Natural killer cell (primary cell): ENCODE data around the gene SYT13. TPM values are rescaled to one million over a fixed set of nuclear protein-coding genes. Genes with fewer than 3 reads are reported as not detected.

Experiments used
- ATAC-seq, 3 donors: fragments of 150-1000 bp in 2 of 3; fragments of 200-7000 bp in 1 of 3; cut with Tn5 transposase; 1 replicate in 1 of 3; 2 replicates in 2 of 3; pipeline ENCODE4 v1.10.0; 2021; ENCODE audit warnings: mild to moderate bottlenecking in 2 of 3, moderate library complexity in 2 of 3
- DNase-seq, 2 donors: peaks; one replicate each; pipeline versions ENCODE4 v3.0.0 to v3.0.0-alpha.2; 2013 to 2021; ENCODE audit warnings: mixed read lengths in 1 of 2
- H3K27ac ChIP-seq: one replicate; pipeline ENCODE4 v1.5.1; 2013; ENCODE audit warnings: mild to moderate bottlenecking, low read length
- H3K27me3 ChIP-seq: one replicate; pipeline ENCODE4 v1.6.1; 2013; ENCODE audit warnings: low read length; ENCODE audit not compliant: control insufficient read depth, insufficient read depth
- H3K36me3 ChIP-seq: one replicate; pipeline ENCODE4 v1.6.1; 2013; ENCODE audit warnings: low read length; ENCODE audit not compliant: control insufficient read depth, insufficient read depth
- H3K4me1 ChIP-seq: one replicate; pipeline ENCODE4 v1.6.1; 2013; ENCODE audit warnings: low read length; ENCODE audit not compliant: control insufficient read depth, insufficient read depth
- H3K4me3 ChIP-seq: one replicate; pipeline ENCODE4 v1.5.1; 2013; ENCODE audit warnings: low read length
- H3K9me3 ChIP-seq: one replicate; pipeline ENCODE4 v1.6.1; 2013; ENCODE audit warnings: low read length; ENCODE audit not compliant: control insufficient read depth, insufficient read depth
- H3K27ac Mint-ChIP-seq, 2 donors: one replicate each; pipeline ENCODE4 v1.8.0; 2022; ENCODE audit warnings: mild to moderate bottlenecking in 2 of 2, mixed read lengths in 2 of 2, moderate library complexity in 1 of 2
- H3K27me3 Mint-ChIP-seq, 2 donors: one replicate each; pipeline ENCODE4 v1.8.0; 2022; ENCODE audit warnings: low read depth in 2 of 2, mixed read lengths in 2 of 2
- H3K36me3 Mint-ChIP-seq: one replicate; pipeline ENCODE4 v1.8.0; 2022; ENCODE audit warnings: mixed read lengths
- H3K4me1 Mint-ChIP-seq, 2 donors: one replicate each; pipeline ENCODE4 v1.8.0; 2022; ENCODE audit warnings: mixed read lengths in 2 of 2
- H3K4me3 Mint-ChIP-seq: one replicate; pipeline ENCODE4 v1.8.0; 2022; ENCODE audit warnings: mild to moderate bottlenecking, moderate library complexity, mixed read lengths
- H3K9me3 Mint-ChIP-seq, 2 donors: one replicate each; pipeline ENCODE4 v1.8.0; 2022; ENCODE audit warnings: mixed read lengths in 2 of 2
- WGBS: methylation state at CpG from one replicate; pipeline ENCODE4 v1.1.7; 2013; ENCODE audit warnings: missing lambda C conversion rate; ENCODE audit not compliant: insufficient coverage; 5-methylcytosine and 5-hydroxymethylcytosine counted together
- intact Hi-C: fragments of 100-400 bp; cut with micrococcal nuclease; formaldehyde crosslinking; loops from one replicate; pipeline ENCODE4 v1.14.2; 2022
- total RNA-seq, 4 donors: library from RNA; stranded (reverse); fragments of 120-200 nt in 1 of 4; gene quantifications; one replicate each; pipeline versions ENCODE4 v1.2.3 to v1.2.4, GENCODE V29; 2013 to 2022
- TF ChIP-seq, protein P1 (sequence below): fragments of 200-600 bp; IDR thresholded peaks from one replicate; pipeline ENCODE4 v1.8.0; 2022; ENCODE audit warnings: antibody characterized with exemption

The SYT13 gene
- total RNA-seq, 3 donors from 2014 or later (not counting 1 experiment from before 2014, with no cell fraction given) = not detected

DNA sequence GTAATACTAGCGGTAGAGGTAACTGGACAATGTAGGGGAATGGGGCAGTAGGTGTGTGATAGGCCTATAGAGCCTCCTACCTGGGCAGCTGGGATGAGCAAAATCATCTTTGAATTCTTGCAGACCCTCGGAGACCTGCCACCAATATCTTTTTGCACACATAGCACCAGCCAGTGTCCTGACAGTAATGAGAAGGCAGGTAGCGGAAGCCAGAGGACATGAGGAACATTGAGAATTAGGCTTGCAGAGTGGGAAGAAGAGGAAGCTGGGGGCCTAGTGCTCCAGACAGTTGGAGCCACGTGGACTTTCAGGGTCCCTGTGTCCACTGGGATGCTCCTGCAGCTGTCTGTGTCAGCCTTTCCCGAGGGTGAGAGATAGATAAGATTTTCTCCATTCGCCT is 17.2 kb upstream of the SYT13 start:
- H3K4me3 Mint-ChIP-seq = no peak overlapping the region
- no peak overlapping the region for H3K4me3 ChIP-seq
- peaks cover 3 to 5% of the 10 kb centered on the region in 2 donors for H3K27me3 Mint-ChIP-seq
- no peaks in the 10 kb centered on the region for H3K36me3 Mint-ChIP-seq
- no peaks in the 10 kb centered on the region for H3K36me3 ChIP-seq
- H3K4me1 Mint-ChIP-seq = peaks cover 0 to 9% of the 10 kb centered on the region in 2 donors
- intact Hi-C loops = no loop called here
- ATAC-seq (no peak), DNase-seq (no peak)
- no peaks in the 10 kb centered on the region for H3K9me3 Mint-ChIP-seq
- H3K9me3 ChIP-seq = no peaks in the 10 kb centered on the region
- H3K27ac ChIP-seq = no peak overlapping the region
- H3K4me1 ChIP-seq = no peaks in the 10 kb centered on the region
- WGBS = 88% methylated on average over 6 of the region's 6 CpGs
- no peaks in the 10 kb centered on the region for H3K27me3 ChIP-seq
- H3K27ac Mint-ChIP-seq = no peak overlapping the region
- TF ChIP-seq, protein P1, sequence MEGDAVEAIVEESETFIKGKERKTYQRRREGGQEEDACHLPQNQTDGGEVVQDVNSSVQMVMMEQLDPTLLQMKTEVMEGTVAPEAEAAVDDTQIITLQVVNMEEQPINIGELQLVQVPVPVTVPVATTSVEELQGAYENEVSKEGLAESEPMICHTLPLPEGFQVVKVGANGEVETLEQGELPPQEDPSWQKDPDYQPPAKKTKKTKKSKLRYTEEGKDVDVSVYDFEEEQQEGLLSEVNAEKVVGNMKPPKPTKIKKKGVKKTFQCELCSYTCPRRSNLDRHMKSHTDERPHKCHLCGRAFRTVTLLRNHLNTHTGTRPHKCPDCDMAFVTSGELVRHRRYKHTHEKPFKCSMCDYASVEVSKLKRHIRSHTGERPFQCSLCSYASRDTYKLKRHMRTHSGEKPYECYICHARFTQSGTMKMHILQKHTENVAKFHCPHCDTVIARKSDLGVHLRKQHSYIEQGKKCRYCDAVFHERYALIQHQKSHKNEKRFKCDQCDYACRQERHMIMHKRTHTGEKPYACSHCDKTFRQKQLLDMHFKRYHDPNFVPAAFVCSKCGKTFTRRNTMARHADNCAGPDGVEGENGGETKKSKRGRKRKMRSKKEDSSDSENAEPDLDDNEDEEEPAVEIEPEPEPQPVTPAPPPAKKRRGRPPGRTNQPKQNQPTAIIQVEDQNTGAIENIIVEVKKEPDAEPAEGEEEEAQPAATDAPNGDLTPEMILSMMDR = no peak

DNA sequence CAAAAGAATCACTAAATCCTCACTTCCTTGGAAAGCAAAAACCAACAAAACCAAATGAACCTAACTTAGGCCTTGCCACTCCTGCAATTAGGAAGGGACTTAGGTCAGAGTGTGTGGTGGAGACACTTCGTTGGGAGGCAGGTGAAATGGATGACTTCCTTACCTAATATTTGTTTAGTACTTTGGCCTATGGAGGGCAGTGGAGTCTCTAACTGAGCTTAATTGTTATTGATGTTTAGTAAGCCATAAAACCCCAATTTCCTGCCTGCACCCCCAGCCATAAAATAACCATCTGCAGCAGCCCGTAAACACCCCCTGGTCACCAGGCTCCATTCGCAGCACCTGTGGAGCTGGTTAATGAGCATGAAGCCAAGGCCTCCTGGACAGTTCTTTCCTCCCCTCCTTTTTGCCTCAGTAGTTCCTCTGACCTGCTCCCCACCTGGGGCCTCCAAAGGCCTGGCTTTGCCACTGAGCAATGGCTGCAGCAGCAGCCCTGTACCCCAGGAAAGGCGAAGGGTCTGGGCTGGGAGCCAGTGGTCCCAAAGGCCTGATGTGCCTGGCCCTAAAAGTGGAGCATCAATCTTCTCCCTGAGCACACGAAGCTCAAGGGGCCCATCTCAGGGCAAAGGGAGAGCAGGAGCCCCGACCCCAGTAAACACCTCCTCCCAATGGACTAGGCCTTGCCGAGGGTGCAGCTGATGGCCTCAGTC is 15.6 kb upstream of the SYT13 start:
- peaks cover 0 to 4% of the 10 kb centered on the region in 2 donors for H3K4me1 Mint-ChIP-seq
- WGBS = 77% methylated on average over 6 of the region's 7 CpGs
- DNase-seq (no peak), ATAC-seq (no peak)
- Histone ChIP-seq H3K27me3 (no peaks in the 10 kb centered on the region), H3K4me1 (no peaks in the 10 kb centered on the region), H3K27ac (no peak overlapping the region), H3K4me3 (no peak overlapping the region), H3K36me3 (no peaks in the 10 kb centered on the region), H3K9me3 (no peaks in the 10 kb centered on the region)
- TF ChIP-seq, protein P1 = no peak
- H3K27me3 Mint-ChIP-seq = peaks cover 3 to 17% of the 10 kb centered on the region in 2 donors
- no peak overlapping the region for H3K27ac Mint-ChIP-seq
- no peaks in the 10 kb centered on the region for H3K36me3 Mint-ChIP-seq
- no peaks in the 10 kb centered on the region for H3K9me3 Mint-ChIP-seq
- no peak overlapping the region for H3K4me3 Mint-ChIP-seq
- intact Hi-C loops = no loop called here

DNA sequence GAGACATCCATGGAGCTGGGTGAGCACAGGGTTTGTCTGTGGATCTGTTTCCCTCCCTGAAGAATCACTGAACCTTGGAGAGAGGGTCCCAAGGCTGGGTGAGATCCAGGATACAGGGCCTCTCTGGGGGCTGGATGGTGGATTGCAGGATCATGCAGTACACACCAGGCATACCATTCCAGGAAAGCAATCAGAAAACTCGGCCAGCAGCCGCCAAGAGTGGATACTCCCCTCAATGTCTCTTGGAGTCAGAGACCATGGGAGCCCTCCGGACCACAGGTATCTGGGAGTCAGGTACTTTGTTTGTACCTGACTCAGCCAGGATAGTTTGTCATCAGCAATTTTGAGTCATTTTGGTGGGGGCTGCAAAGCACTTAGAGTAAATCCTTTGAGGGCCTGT is 14.6 kb upstream of the SYT13 start:
- Histone ChIP-seq H3K36me3 (no peaks in the 10 kb centered on the region), H3K9me3 (no peaks in the 10 kb centered on the region), H3K4me1 (no peaks in the 10 kb centered on the region), H3K27ac (no peak overlapping the region), H3K4me3 (no peak overlapping the region), H3K27me3 (no peaks in the 10 kb centered on the region)
- WGBS = 91% methylated on average over 3 of the region's 3 CpGs
- peaks cover 3 to 20% of the 10 kb centered on the region in 2 donors for H3K27me3 Mint-ChIP-seq
- TF ChIP-seq, protein P1 = no peak
- no peaks in the 10 kb centered on the region for H3K36me3 Mint-ChIP-seq
- intact Hi-C loops = no loop called here
- DNase-seq (no peak), ATAC-seq (no peak)
- no peaks in the 10 kb centered on the region for H3K4me1 Mint-ChIP-seq
- no peak overlapping the region for H3K4me3 Mint-ChIP-seq
- no peaks in the 10 kb centered on the region for H3K9me3 Mint-ChIP-seq
- no peak overlapping the region for H3K27ac Mint-ChIP-seq

DNA sequence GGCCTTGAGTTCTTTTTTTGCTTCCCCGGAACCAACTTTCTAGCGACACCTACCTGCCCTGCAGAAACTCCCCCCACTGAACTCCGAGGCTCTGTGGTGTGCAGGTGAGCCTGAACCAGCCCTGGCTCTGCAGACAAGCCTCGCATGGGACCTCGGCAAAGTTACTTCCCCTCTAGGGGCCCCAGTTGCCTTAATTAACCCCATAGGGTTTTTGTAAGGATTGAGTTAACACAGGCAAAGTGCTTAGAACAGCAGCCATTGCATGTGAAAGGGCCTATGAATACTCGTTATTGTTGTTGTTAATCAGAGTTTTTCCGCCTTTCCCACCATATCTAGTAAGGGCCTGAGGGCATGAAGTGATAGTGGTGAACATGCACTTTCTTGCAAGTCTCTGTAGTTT is 12.6 kb upstream of the SYT13 start:
- Histone ChIP-seq H3K4me3 (no peak overlapping the region), H3K36me3 (no peaks in the 10 kb centered on the region), H3K27ac (no peak overlapping the region), H3K4me1 (no peaks in the 10 kb centered on the region), H3K9me3 (no peaks in the 10 kb centered on the region), H3K27me3 (no peaks in the 10 kb centered on the region)
- WGBS = 49% methylated on average over 7 of the region's 7 CpGs
- no peaks in the 10 kb centered on the region for H3K4me1 Mint-ChIP-seq
- intact Hi-C loops = no loop called here
- no peaks in the 10 kb centered on the region for H3K9me3 Mint-ChIP-seq
- H3K27me3 Mint-ChIP-seq = peaks cover 7 to 38% of the 10 kb centered on the region in 2 donors
- H3K36me3 Mint-ChIP-seq = no peaks in the 10 kb centered on the region
- no peak for ATAC-seq
- no peak overlapping the region for H3K4me3 Mint-ChIP-seq
- no peak overlapping the region for H3K27ac Mint-ChIP-seq
- no peak for DNase-seq
- TF ChIP-seq, protein P1 = no peak
